ENCODE results near the gene EPB41L2.

GRCh38 chr6:130991422-130992137 lies 71.5 kb downstream of the EPB41L2 start:
- TF ChIP-seq CTCF (IDR thresholded peaks at IDR 0.05) (no peak), POLR2A (IDR thresholded peaks at IDR 0.05) (no peak)

All from body of pancreas (tissue), 4 donors.